ENCODE measurements around the gene MXI1. TPM values are rescaled to one million over a fixed set of nuclear protein-coding genes. Genes with fewer than 3 reads are reported as not detected.

Gene MXI1
- total RNA-seq, 1 donor from 2014 or later, result 49.8 TPM

DNA sequence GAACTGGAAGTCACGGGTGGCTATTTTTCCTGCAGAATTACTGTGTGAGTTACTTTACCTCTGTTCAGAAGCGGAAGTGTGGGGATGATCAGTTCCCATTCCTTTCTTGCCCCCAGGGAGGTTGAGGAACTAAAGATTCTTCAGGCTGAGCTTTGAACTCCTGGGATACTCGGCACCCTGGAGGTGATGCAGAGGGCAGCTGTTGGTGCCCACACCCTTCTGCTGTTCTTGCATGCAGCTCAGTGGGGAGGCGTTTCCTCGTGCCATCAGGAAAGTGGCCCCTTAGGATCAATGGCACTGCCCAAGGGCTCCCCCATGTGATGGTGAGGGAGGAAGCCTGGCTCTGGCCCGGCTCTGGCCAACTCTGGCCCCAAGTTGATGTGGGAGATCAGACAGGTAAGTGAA is 44.7 kb upstream of the MXI1 start:
- Histone ChIP-seq H3K27me3 (no peaks in the 10 kb centered on the region), H3K4me3 (no peak overlapping the region), H3K9me3 (no peaks in the 10 kb centered on the region), H3K36me3 (no peaks in the 10 kb centered on the region), H3K27ac (no peak overlapping the region), H3K4me1 (no peaks in the 10 kb centered on the region)
- TF ChIP-seq POLR2A (IDR thresholded peaks at IDR 0.05), result no peak
- no peak for TF ChIP-seq POLR2AphosphoS5 (IDR thresholded peaks at IDR 0.05; ENCODE audit: insufficient read depth in 1 of 2, low read depth in 1 of 2)
- no peak for TF ChIP-seq CTCF (IDR thresholded peaks at IDR 0.05)
- intact Hi-C loops (cut with DNase I), result no loop called here
- no peak for DNase-seq (ENCODE audit: extremely low spot score in 2 of 2)

- TF ChIP-seq POLR2A (IDR thresholded peaks at IDR 0.05), result no peak
- TF ChIP-seq POLR2AphosphoS5 (IDR thresholded peaks at IDR 0.05; ENCODE audit: insufficient read depth in 1 of 2, low read depth in 1 of 2), result no peak
- no peak for TF ChIP-seq CTCF (IDR thresholded peaks at IDR 0.05)
- DNase-seq (ENCODE audit: extremely low spot score in 2 of 2), result no peak
- peaks cover 5% of the 10 kb centered on the region for H3K4me1 ChIP-seq
- intact Hi-C loops (cut with DNase I), result no loop called here
- H3K36me3 ChIP-seq, result no peaks in the 10 kb centered on the region
- no peak overlapping the region for H3K4me3 ChIP-seq
- H3K27me3 ChIP-seq, result no peaks in the 10 kb centered on the region
- H3K27ac ChIP-seq, result no peak overlapping the region
- H3K9me3 ChIP-seq, result no peaks in the 10 kb centered on the region
These were observed 44.1 kb upstream of the MXI1 start for GRCh38 chr10:110163192-110163773.

DNA sequence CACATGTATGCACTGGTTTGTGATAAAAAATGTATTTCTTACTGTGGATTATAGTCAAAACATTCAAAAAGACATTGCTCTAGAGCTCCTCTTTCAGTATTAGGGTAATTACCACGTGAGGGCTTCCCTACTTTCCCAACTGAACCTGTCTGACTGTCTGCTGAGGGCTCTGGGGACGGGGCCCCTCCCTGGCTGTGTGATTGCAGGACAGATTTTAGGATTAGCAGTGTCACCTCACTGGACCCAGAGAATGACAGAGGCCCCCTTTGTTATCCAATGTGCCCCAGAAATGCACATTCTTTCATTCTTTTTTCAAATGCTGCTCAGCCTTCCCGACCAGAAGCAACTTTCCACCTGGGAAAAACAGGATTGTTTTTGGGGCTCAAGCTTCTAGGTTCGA is 43.6 kb upstream of the MXI1 start:
- no peak for DNase-seq (ENCODE audit: extremely low spot score in 2 of 2)
- no peak overlapping the region for H3K4me3 ChIP-seq
- no peak for TF ChIP-seq POLR2AphosphoS5 (IDR thresholded peaks at IDR 0.05; ENCODE audit: insufficient read depth in 1 of 2, low read depth in 1 of 2)
- TF ChIP-seq CTCF (IDR thresholded peaks at IDR 0.05), result no peak
- no peak for TF ChIP-seq POLR2A (IDR thresholded peaks at IDR 0.05)
- no peaks in the 10 kb centered on the region for H3K27me3 ChIP-seq
- intact Hi-C loops (cut with DNase I), result no loop called here
- H3K9me3 ChIP-seq, result no peaks in the 10 kb centered on the region
- no peaks in the 10 kb centered on the region for H3K36me3 ChIP-seq
- H3K27ac ChIP-seq, result no peak overlapping the region
- peaks cover 11% of the 10 kb centered on the region for H3K4me1 ChIP-seq

- intact Hi-C loops (cut with DNase I), result no loop called here
- H3K36me3 ChIP-seq, result no peaks in the 10 kb centered on the region
- H3K4me3 ChIP-seq, result no peak overlapping the region
- TF ChIP-seq POLR2A (IDR thresholded peaks at IDR 0.05), result no peak
- no peak for TF ChIP-seq CTCF (IDR thresholded peaks at IDR 0.05)
- TF ChIP-seq POLR2AphosphoS5 (IDR thresholded peaks at IDR 0.05; ENCODE audit: insufficient read depth in 1 of 2, low read depth in 1 of 2), result no peak
- H3K27me3 ChIP-seq, result no peaks in the 10 kb centered on the region
- no peaks in the 10 kb centered on the region for H3K9me3 ChIP-seq
- peaks cover 13% of the 10 kb centered on the region for H3K4me1 ChIP-seq
- peak in 1 of 2 donors; percentile 25 for DNase-seq (ENCODE audit: extremely low spot score in 2 of 2)
- H3K27ac ChIP-seq, result no peak overlapping the region
These were observed 42.2 kb upstream of the MXI1 start for GRCh38 chr10:110165239-110165638.

DNA sequence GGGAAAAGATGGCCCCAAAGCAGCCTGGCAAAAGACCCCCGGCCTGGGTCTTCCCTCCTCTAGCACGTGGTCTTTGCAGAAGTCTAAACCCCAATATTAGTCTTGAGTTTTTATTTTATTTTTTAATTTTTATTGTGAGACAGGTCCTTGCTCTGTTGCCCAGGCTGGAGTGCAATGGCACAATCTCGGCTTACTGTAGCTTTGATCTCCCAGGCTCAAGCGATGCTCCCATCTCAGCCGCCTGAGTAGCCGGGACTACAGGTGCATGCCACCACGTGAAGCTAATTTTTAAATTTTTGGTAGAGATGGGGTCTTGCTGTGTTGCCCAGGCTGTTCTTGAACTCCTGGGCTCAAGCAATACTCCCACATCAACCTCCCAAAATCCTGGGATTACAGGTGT is 40.3 kb upstream of the MXI1 start:
- TF ChIP-seq POLR2AphosphoS5 (IDR thresholded peaks at IDR 0.05; ENCODE audit: insufficient read depth in 1 of 2, low read depth in 1 of 2) (no peak), POLR2A (IDR thresholded peaks at IDR 0.05) (no peak), CTCF (IDR thresholded peaks at IDR 0.05) (no peak)
- Histone ChIP-seq H3K9me3 (no peaks in the 10 kb centered on the region), H3K27ac (no peak overlapping the region), H3K4me3 (no peak overlapping the region), H3K36me3 (no peaks in the 10 kb centered on the region), H3K27me3 (no peaks in the 10 kb centered on the region), H3K4me1 (peaks cover 19% of the 10 kb centered on the region)
- peak in 1 of 2 donors; percentile 55 for DNase-seq (ENCODE audit: extremely low spot score in 2 of 2)
- intact Hi-C loops (cut with DNase I), result no loop called here
